GM12872 (cell line): Measurements from ENCODE around the gene TNFRSF14.

Source experiments
- TF ChIP-seq, protein P1 (sequence below): IDR thresholded peaks from 3 replicates; pipeline ENCODE4 v1.5.1; 2011; ENCODE audit warnings: low read depth, mild to moderate bottlenecking, low read length, moderate library complexity; ENCODE audit not compliant: insufficient read depth

TNFRSF14 gene

DNA sequence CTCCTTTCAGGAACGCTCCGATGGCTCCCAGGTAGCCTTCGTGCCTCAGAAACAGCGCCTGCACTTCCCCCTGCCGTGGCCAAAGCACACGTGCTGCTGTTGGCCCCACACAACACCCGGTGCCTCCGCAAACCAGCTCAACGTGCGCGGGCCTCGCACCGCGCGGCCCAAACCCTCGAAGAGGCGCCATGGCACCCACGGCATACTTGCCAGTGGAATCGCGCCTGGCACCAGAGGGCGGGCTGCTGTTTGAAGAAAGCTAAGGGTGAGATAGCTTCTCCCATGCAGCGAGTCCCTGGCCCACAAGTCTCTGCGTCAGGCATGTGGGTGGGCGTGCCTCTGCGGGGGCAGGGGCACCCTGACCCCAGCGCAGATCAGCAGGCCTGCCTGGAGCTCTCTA, 37.6 kb upstream of the TNFRSF14 start:
- TF ChIP-seq, protein P1, sequence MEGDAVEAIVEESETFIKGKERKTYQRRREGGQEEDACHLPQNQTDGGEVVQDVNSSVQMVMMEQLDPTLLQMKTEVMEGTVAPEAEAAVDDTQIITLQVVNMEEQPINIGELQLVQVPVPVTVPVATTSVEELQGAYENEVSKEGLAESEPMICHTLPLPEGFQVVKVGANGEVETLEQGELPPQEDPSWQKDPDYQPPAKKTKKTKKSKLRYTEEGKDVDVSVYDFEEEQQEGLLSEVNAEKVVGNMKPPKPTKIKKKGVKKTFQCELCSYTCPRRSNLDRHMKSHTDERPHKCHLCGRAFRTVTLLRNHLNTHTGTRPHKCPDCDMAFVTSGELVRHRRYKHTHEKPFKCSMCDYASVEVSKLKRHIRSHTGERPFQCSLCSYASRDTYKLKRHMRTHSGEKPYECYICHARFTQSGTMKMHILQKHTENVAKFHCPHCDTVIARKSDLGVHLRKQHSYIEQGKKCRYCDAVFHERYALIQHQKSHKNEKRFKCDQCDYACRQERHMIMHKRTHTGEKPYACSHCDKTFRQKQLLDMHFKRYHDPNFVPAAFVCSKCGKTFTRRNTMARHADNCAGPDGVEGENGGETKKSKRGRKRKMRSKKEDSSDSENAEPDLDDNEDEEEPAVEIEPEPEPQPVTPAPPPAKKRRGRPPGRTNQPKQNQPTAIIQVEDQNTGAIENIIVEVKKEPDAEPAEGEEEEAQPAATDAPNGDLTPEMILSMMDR, result no peak

DNA sequence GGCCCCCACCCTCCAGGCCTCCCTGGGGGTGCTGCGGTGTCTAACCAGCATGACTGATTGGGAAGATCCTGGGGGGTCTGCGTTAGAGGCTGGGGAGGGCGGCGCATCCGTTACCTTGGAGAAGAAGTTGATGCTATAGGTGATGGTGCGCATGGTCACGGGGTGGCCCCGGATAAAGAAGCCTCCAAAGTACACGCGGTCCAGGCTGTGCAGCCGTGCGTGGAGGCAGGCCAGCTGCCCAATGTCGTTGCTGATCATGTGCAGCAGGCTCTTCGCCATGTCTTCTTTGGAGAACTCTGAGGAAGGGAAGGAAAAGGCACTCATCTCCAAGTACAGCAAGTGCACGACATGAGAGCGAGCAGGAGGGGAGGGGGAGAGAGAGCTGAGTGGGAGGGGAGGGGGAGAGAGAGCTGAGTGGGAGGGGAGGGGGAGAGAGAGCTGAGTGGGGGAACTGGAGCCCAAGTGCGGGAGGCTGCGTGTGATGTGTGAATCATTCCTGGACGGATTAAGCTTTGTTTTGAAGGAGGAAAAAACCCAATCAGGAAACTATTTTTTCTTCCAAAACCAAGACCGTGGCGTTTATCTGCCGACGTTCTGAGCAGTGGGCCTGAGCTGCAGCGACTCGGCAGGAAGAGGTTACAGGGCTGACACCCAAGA, 37.0 kb upstream of the TNFRSF14 start:
- TF ChIP-seq, protein P1, result no peak

DNA sequence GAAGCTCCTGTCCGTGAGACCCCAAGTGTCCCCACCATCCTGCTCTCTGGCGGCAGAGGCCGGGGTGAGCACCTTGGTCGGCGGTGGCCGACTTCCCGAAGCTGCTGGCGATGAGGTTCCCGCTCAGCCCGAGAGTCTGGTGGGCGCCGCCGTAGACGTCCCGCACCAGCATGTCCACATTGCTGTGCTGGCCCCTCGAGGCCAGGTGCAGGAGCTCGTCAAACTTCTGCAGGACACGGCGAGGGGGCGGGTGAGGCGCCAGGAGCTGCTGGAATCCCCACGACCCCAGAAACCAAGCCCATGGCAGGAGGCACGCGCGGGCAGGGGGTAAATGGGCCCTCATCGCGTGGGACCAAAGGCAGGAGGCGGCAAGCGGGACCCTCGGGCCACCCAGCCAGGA, 36.4 kb upstream of the TNFRSF14 start:
- TF ChIP-seq, protein P1, result no peak

DNA sequence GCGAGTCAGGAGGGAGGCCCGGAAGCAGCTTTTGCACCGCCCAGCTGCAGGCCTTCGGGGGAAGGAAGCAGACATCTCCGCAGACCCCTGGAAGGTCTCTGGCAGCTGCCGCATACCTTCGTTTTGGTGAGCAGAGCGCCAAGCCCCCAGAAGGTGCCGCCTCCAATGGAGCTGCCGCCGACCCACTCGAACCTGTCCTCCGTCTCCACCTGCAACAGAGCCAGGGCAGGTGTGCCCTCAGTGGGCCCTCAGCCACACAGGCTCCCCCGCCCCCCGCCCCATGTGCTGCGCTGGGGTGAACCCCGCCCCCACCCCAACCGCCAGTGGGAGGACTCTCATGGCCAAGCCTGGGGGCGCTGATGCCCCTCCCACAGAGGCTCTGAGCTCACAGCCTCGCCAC, 36.0 kb upstream of the TNFRSF14 start:
- TF ChIP-seq, protein P1, result no peak

DNA sequence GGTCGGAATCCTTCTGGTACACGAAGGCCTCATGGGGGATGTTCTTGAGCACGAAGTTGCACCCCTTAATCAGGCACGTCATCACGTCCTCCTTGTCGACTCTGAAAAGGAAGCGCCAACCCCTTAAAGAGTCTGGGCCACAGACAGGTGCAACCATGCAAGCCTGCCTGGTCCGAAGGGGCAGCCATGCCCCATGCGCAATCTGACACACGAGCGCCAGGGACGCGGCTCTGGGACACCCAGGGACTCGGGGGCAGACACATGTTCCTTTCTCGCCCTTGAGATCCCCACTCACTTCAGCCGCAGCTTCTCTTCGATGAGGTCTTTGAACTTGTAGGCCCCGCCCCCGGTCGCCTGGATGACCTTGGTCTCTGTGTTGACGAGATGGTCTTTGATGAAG, 35.4 kb upstream of the TNFRSF14 start:
- TF ChIP-seq, protein P1, result no peak

DNA sequence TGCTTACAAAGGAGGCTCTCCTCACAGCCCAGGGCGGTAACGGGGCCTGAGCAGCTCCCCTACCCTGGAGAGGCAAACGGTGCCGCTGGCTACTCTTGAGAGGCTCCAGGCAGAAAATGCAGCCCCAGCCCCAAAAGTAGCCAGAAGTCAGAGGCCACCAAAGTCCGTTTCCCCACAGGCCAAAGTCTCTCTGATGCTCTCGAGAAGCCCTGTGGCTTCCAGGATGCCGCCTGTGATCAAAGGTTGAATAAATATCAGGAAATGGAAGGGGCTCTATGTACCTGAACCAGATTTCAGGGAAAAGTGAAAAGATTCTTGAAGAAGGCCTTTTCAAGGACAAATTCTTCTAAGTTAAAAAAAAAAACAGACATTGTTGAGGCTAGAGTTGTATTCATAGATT, 33.9 kb upstream of the TNFRSF14 start:
- TF ChIP-seq, protein P1, result no peak

DNA sequence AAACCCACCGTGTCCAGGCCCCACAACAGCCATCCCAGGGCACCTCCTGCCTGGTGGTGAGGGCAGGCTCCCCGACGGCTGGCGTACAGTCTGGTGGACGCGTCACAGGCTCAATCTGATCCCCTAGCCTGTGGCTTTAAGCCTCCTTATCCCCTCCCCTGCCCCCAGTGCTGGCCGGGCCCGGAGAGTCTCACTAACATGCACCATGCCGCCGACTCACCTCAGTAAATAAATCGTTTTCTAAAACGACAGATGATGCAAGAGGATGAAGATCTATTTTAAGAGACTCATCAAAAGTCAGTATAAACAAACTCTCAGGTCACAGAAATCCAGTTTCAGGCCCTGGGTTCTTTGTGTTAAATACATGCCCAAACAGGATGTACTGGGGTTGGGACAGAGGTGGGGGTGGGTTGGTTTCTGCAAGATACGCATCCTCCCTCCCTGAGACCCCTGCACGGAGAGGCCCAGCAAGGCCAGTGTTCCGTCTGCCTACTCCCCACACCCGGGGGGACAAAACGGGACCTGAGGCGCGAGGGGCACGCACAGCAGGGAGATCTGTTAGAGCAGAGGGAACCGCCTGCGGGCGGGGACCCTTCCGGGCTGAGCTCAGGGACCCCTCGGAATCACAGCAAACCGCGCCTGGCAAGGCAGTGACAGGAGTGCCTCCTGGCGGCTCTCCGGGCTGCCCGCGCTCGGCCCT, 32.8 kb upstream of the TNFRSF14 start:
- TF ChIP-seq, protein P1, result no peak; the same call in 2 of the 3 replicates
